GM12878 (cell line): Measurements from ENCODE around the gene DENND4C.
"Not testable (repeated sequence)": the region's sequence is repeated elsewhere in the genome, so short reads cannot be mapped to it uniquely, and the experiment has no call there.

Experiments used
- BHLHE40 ChIP-seq, 2 experiments: fragments of 450-650 bp in 1 of 2; IDR thresholded peaks; 2 replicates each; pipeline ENCODE4 v1.6.1; 2011 to 2017; ENCODE audit warnings: low read depth in 2 of 2, borderline replicate concordance in 1 of 2, improper control_type of control experiment in 1 of 2, low read length in 1 of 2, mild to moderate bottlenecking in 1 of 2
- CBX3 ChIP-seq: fragments of 200-600 bp; sonication (generic); IDR thresholded peaks from 2 replicates; pipeline ENCODE4 v1.6.1; 2016; ENCODE audit warnings: low read depth, borderline replicate concordance
- CTCF ChIP-seq, 3 experiments: IDR thresholded peaks in 2 of 3; conservative IDR thresholded peaks in 1 of 3; 2 replicates each; pipeline ENCODE4 v1.5.1; 2011; ENCODE audit warnings: low read depth in 3 of 3, low read length in 3 of 3, mild to moderate bottlenecking in 3 of 3, control low read depth in 2 of 3, moderate library complexity in 2 of 3, inconsistent platforms in 1 of 3, mixed read lengths in 1 of 3; ENCODE audit not compliant: control insufficient read depth in 2 of 3, insufficient read depth in 1 of 3; ENCODE audit errors: extremely low read depth in 1 of 3
- HDAC6 ChIP-seq: fragments of 200-600 bp; sonication (generic); IDR thresholded peaks from one replicate; pipeline ENCODE4 v1.8.0; 2017; ENCODE audit warnings: antibody characterized with exemption; ENCODE audit not compliant: unreplicated experiment
- JUNB ChIP-seq: IDR thresholded peaks from 2 replicates; pipeline ENCODE4 v1.6.1; 2016; ENCODE audit warnings: antibody characterized with exemption, mild to moderate bottlenecking
- MAX ChIP-seq: IDR thresholded peaks from 2 replicates; pipeline ENCODE4 v1.6.1; 2012; ENCODE audit warnings: low read depth, low read length, improper control_type of control experiment
- POLR2AphosphoS5 ChIP-seq: IDR thresholded peaks from 2 replicates; pipeline ENCODE4 v1.6.1; 2011; ENCODE audit warnings: mild to moderate bottlenecking, low read length, inconsistent platforms
- REST ChIP-seq: IDR thresholded peaks from 2 replicates; pipeline ENCODE4 v1.6.1; 2012; ENCODE audit warnings: mild to moderate bottlenecking, low read depth, low read length
- SIN3A ChIP-seq: IDR thresholded peaks from 2 replicates; pipeline ENCODE4 v1.6.1; 2012; ENCODE audit warnings: low read depth, low read length, improper control_type of control experiment
- USF2 ChIP-seq: IDR thresholded peaks from 2 replicates; pipeline ENCODE4 v1.6.1; 2011; ENCODE audit warnings: low read depth, low read length, improper control_type of control experiment, borderline replicate concordance

DNA sequence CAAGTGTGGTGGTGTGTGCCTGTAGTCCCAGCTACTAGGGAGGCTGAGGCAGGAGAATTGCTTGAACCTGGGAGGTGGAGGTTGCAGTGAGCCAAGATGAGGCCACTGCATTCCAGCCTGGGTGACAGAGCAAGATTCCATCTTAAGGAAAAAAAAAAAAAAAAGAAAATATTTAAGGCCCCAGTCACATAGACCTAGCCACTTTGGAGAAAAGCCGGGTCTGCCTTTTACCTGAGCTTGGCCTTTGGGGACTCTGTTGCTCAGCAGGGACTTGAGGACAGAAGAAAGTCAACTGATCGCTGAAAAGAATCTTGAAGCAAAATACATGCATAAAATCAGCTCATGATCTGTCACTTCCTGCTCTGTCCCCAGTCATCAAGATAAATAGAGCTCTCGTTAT is 183.0 kb downstream of the DENND4C start:
- TF ChIP-seq HDAC6; REST; USF2; POLR2AphosphoS5; CBX3; CTCF (IDR thresholded peaks at IDR 0.05 in 2 of 3, conservative IDR thresholded peaks at IDR 0.05 in 1 of 3; ENCODE audit: control insufficient read depth in 2 of 3, extremely low read depth in 1 of 3, insufficient read depth in 1 of 3, low read depth in 3 of 3, low read length in 3 of 3); MAX; JUNB; SIN3A; BHLHE40 (IDR thresholded peaks at IDR 0.05; ENCODE audit: borderline replicate concordance in 1 of 2, low read depth in 2 of 2, low read length in 1 of 2): not testable (repeated sequence)
